T-helper 22 cell (primary cell): ENCODE data around the gene METRN.

Experiments used
- DNase-seq: peaks from one replicate; pipeline ENCODE4 v3.0.0-alpha.2; 2020; ENCODE audit warnings: low read depth

METRN gene

GRCh38 chr16:760065-760464, 45.1 kb downstream of the METRN start:
- DNase-seq, result no peak

GRCh38 chr16:760545-761343, 45.8 kb downstream of the METRN start, which contains the start of gene MSLN:
Gene MSLN, plus strand, starts transcription at chr16:760734. Its CDS starts 1,947 bp downstream, at chr16:762681.
- no peak for DNase-seq

GRCh38 chr16:761625-762513, 47.0 kb downstream of the METRN start:
- DNase-seq, result no peak

DNA sequence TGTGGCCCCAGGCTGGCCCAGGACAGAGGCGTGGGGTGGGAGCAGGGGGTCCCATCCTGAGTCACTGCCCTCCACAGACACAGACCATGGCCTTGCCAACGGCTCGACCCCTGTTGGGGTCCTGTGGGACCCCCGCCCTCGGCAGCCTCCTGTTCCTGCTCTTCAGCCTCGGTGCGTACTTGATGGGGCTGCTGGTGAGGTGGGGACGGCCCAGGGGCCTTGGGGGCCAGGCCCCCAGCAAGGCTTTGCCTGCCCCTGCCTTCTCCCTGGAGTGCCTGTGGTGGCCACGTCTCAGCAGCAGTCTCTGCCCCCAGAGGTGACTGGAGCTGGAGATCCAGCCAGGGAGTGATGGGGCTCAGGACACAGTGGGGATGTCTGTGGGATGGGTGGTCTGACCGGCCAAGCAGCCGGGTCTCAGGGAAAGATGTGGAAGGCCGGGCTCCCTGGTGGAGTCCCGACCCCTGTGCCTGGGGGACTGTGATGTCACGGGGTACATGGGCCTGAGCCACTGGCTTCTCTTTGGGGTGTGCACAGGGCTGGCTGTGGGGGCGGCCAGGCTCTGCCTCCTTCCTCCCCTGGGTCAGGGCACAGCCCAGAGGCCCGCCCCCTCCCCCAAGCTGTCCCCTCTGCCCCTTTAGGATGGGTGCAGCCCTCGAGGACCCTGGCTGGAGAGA, 47.8 kb downstream of the METRN start:
- DNase-seq, result no peak

DNA sequence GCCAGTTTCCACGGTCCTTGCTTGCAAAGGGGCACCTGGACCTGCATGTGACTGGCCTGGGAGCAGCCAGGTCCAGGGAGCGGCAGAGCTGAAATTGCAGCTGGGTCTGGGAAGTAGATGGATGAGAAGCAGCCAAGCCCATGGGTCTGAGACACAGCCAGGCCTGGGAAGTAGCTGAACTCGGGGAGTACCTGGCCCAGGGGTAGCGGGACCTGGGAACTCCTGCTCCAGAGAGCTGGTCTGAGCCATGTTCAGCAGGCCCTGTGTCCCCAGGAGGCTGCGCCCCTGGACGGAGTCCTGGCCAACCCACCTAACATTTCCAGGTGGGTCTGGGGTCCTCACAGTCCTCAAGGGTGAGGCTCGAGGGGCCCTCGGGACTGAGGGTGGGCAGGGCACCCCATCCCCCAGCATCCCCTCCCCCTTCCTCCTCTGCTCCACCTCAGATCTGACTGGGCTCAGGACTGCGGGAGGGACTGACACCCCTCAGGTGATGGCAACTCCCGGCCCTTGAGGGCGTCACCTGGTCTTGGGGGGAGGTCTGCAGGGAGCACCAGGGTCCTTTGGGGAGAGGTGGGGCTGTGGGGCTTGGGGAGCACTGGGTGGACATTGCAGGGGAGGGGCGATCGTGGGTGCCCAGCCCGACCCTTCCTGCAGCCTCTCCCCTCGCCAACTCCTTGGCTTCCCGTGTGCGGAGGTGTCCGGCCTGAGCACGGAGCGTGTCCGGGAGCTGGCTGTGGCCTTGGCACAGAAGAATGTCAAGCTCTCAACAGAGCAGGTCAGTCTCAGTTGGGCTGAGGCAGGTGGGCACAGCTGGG, 48.7 kb downstream of the METRN start:
- DNase-seq, result no peak

GRCh38 chr16:764184-764750, 49.3 kb downstream of the METRN start:
- DNase-seq, result no peak

GRCh38 chr16:764848-765487, 50.0 kb downstream of the METRN start:
- no peak for DNase-seq

- no peak for DNase-seq
These were observed 50.6 kb downstream of the METRN start for GRCh38 chr16:765488-765865.

GRCh38 chr16:766008-766819, 51.3 kb downstream of the METRN start:
- DNase-seq, result no peak

GRCh38 chr16:766820-767640, 52.1 kb downstream of the METRN start:
- no peak for DNase-seq

DNA sequence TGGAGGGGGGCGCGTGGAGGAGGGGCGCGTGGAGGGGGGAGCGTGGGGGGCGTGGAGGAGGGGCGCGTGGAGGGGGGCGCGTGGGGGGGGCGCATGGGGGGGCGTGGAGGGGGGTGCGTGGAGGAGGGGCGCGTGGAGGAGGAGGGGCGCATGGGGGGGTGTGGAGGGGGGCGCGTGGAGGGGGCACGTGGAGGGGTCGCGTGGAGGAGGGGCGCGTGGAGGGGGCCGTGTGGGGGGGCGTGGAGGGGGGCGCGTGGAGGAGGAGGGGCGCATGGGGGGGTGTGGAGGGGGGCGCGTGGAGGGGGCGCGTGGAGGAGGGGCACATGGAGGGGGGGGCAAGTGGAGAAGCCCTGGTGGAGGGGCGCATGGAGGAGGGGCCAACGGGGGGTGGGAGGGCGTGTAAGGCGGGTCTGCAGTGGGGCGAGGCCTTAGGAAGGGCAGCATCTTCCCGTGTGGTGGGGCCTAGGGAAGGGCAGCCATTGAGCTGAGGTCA, 52.9 kb downstream of the METRN start:
- DNase-seq, result no peak

GRCh38 chr16:768428-768827, 53.5 kb downstream of the METRN start:
- DNase-seq, result no peak
